Gastrocnemius medialis (tissue), 4 donors: ENCODE measurements around the gene P4HA2.

Source experiments
- POLR2A ChIP-seq, 2 donors: fragments of 450-650 bp; IDR thresholded peaks; one replicate each; pipeline ENCODE4 v1.6.1; 2017; ENCODE audit warnings: antibody characterized with exemption in 2 of 2, mild to moderate bottlenecking in 2 of 2, moderate library complexity in 2 of 2
- TF ChIP-seq, protein P1 (sequence below), 5 experiments: fragments of 450-650 bp in 3 of 5; fragments of 200-600 bp in 2 of 5; sonication (generic) in 2 of 5; IDR thresholded peaks in 4 of 5; conservative IDR thresholded peaks in 1 of 5; 1 replicate in 4 of 5; 2 replicates in 1 of 5; pipeline ENCODE4 v1.5.1; 2016 to 2019; ENCODE audit warnings: antibody characterized with exemption in 5 of 5, mild to moderate bottlenecking in 3 of 5, moderate library complexity in 3 of 5

DNA sequence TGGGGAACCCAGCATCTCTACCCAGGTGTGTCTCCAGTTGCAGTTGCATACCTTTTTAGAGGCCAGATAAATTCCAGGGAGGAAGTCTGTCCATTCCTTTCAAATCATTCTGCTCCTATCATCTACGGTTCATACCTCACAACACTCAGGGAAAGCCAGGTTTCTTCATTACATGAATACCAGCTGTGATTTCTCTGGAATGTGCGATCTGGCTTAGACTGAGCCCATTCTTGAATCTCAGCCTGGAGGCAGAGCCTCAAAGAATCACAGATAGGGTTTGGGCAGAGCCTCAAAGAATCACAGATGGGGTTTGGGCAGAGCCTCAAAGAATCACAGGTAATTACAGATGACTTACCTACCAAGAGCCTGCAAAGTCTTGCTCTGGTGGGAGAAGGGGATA, 7.2 kb downstream of the P4HA2 start:
- TF ChIP-seq, protein P1, sequence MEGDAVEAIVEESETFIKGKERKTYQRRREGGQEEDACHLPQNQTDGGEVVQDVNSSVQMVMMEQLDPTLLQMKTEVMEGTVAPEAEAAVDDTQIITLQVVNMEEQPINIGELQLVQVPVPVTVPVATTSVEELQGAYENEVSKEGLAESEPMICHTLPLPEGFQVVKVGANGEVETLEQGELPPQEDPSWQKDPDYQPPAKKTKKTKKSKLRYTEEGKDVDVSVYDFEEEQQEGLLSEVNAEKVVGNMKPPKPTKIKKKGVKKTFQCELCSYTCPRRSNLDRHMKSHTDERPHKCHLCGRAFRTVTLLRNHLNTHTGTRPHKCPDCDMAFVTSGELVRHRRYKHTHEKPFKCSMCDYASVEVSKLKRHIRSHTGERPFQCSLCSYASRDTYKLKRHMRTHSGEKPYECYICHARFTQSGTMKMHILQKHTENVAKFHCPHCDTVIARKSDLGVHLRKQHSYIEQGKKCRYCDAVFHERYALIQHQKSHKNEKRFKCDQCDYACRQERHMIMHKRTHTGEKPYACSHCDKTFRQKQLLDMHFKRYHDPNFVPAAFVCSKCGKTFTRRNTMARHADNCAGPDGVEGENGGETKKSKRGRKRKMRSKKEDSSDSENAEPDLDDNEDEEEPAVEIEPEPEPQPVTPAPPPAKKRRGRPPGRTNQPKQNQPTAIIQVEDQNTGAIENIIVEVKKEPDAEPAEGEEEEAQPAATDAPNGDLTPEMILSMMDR (IDR thresholded peaks at IDR 0.05 in 4 of 5, conservative IDR thresholded peaks at IDR 0.05 in 1 of 5): no peak
- TF ChIP-seq POLR2A (IDR thresholded peaks at IDR 0.05): no peak
